H1 (cell line): ENCODE data around the gene COCH. TPM values are rescaled to one million over a fixed set of nuclear protein-coding genes. Genes with fewer than 3 reads are reported as not detected.

ENCODE experiments used
- NRF1 ChIP-seq: IDR thresholded peaks from 2 replicates; pipeline ENCODE4 v1.6.1; 2011; ENCODE audit warnings: mild to moderate bottlenecking, low read depth, low read length, improper control_type of control experiment
- RAD21 ChIP-seq, 2 experiments: IDR thresholded peaks in 1 of 2; conservative IDR thresholded peaks in 1 of 2; 2 replicates each; pipeline ENCODE4 v1.6.1; 2011; ENCODE audit warnings: low read depth in 2 of 2, low read length in 2 of 2, improper control_type of control experiment in 1 of 2, inconsistent platforms in 1 of 2, mild to moderate bottlenecking in 1 of 2, moderate library complexity in 1 of 2
- polyA plus RNA-seq, 7 experiments: library from polyadenylated mRNA; depleted of rRNA in 3 of 7; stranded (reverse) in 5 of 7; unstranded in 2 of 7; fragments of >200 nt in 5 of 7; fragments of 200-250 nt in 2 of 7; gene quantifications; 1 replicate in 5 of 7; 2 replicates in 1 of 7; 4 replicates in 1 of 7; pipeline versions ENCODE4 v1.2.1 to v1.2.3, GENCODE V29; 2011 to 2013; ENCODE audit warnings: missing spikeins in 2 of 7, mixed read lengths in 2 of 7
- total RNA-seq: library from RNA; stranded (reverse); fragmentation: NEBNext Ultra II Directional; extraction: Animal tissue kit (Norgen Biotek cat#: 25700); gene quantifications from 2 replicates; pipeline ENCODE4 v1.2.1, GENCODE V29; 2021
- TF ChIP-seq, protein P1 (sequence below): IDR thresholded peaks from 2 replicates; pipeline ENCODE4 v1.6.1; 2012; ENCODE audit warnings: low read length, inconsistent platforms

Gene COCH
- total and polyA plus RNA-seq, 2 of the 8 experiments (the other 6 are each of a cell fraction or from before 2014, with no cell fraction given): 12.9 to 30.8 TPM

DNA sequence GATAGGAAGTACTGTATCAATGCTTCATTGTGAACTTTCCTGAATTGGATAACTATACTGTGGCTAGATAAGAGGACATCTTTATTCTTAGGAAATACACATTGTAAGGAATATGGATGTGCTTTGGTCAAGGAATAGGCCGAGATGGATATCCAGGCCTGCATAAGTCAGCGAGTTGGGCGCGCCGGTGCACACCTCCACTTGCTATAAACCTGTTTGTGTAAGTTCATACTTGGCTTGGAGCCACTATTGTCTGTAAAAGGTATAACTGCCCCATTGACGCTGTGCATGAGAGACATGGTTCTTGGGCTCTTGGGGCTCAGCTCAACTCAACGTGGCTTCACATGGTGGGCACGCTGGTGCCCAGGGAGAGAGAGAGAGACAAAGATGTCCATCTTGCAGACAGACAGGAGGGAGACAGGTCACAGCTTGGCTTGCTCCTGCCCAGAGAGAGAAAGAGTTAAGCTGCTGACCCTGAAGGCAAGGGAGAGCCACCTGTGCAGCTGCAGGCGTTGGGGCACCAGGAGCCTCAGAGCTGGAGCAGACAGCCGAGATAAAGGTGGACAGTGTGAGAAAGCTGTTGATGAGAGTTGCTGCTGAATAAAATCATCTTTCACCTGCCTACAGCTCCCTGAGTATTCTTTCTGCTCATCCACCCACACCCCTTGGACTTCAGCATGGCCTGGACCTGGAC lies 34.1 kb upstream of the COCH start (continued):
- TF ChIP-seq RAD21 (IDR thresholded peaks at IDR 0.05 in 1 of 2, conservative IDR thresholded peaks at IDR 0.05 in 1 of 2; ENCODE audit: low read depth in 2 of 2, low read length in 2 of 2): no peak
- no peak for TF ChIP-seq NRF1
- TF ChIP-seq, protein P1, sequence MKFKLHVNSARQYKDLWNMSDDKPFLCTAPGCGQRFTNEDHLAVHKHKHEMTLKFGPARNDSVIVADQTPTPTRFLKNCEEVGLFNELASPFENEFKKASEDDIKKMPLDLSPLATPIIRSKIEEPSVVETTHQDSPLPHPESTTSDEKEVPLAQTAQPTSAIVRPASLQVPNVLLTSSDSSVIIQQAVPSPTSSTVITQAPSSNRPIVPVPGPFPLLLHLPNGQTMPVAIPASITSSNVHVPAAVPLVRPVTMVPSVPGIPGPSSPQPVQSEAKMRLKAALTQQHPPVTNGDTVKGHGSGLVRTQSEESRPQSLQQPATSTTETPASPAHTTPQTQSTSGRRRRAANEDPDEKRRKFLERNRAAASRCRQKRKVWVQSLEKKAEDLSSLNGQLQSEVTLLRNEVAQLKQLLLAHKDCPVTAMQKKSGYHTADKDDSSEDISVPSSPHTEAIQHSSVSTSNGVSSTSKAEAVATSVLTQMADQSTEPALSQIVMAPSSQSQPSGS: no peak
